ENCODE data around the gene NPHS1.

NPHS1 gene

DNA sequence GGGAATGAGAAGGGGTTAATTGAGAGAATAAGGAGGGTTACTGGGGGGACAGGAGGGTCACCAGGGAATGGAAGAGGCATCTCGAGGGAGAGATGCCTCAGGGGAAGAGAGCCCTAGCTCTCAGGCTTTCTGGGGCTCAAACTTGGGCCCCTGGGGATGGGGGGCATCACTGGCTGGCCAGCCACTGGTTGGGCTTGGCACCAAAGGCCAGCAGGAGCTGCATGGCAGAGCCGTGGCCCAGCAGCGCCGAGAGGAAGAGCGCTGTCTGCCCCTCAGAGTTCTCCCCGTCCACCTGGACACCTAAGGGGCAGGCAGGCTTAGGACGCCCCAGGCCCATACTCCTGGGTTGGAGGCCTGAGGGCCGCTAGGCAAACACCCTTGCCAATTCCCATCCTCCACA is 59.4 kb downstream of the NPHS1 start:
- in situ Hi-C loops (cut with HindIII; ENCODE audit: low sequenced_read_pairs): no loop called here
- TF ChIP-seq CTCF (IDR thresholded peaks at IDR 0.05; ENCODE audit: low read depth, low read length): no peak
- H3K4me3 ChIP-seq (ENCODE audit: low read depth, low read length): no peak overlapping the region
- DNase-seq (ENCODE audit: low read depth, low spot score): no peak

DNA sequence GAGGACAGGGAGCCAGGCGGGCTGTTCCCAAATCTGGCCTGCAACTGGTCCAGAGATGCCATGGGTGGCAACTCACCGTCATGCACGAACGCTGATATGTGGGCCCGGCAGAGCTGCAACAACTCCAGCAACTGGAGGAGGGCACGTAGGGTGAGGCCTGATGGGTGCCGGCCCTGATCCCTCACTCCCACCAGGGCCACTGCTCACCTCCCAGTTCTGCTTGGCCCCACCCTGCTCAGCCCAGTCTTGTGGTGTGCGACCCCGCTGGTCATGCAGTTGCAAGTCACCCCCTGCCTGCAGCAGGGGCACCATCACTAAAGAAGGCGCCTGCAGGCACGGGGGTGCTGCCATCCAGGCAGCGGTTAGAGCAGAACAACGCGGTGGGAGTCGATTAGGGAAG is 60.0 kb downstream of the NPHS1 start:
- TF ChIP-seq CTCF (IDR thresholded peaks at IDR 0.05; ENCODE audit: low read depth, low read length): no peak
- no peak overlapping the region for H3K4me3 ChIP-seq (ENCODE audit: low read depth, low read length)
- DNase-seq (ENCODE audit: low read depth, low spot score): no peak
- in situ Hi-C loops (cut with HindIII; ENCODE audit: low sequenced_read_pairs): no loop called here

DNA sequence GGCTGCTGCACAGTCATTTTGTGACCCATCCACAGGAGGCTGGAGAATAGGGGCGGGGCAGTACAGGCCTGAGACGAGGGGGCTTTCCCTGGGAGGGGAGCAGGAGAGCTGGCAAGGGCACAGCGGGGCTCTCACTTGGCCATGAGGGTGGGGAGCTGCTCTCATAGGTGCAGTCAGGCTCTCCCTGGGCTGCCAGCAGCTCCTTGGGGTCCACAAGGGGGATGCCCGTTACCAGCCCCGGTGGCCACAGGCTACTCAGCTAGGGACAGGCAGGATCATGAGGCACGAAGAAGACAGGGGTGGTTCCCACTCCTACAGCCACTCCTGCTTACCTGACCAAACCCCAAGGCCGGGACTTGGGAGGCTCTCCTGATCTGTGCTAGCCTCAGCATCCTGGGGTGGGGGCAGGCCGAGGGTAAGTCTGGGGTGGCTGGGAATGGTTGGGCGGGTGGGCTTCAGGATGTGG is 60.5 kb downstream of the NPHS1 start:
- TF ChIP-seq CTCF (IDR thresholded peaks at IDR 0.05; ENCODE audit: low read depth, low read length): no peak
- H3K4me3 ChIP-seq (ENCODE audit: low read depth, low read length): no peak overlapping the region
- in situ Hi-C loops (cut with HindIII; ENCODE audit: low sequenced_read_pairs): no loop called here
- DNase-seq (ENCODE audit: low read depth, low spot score): no peak

DNA sequence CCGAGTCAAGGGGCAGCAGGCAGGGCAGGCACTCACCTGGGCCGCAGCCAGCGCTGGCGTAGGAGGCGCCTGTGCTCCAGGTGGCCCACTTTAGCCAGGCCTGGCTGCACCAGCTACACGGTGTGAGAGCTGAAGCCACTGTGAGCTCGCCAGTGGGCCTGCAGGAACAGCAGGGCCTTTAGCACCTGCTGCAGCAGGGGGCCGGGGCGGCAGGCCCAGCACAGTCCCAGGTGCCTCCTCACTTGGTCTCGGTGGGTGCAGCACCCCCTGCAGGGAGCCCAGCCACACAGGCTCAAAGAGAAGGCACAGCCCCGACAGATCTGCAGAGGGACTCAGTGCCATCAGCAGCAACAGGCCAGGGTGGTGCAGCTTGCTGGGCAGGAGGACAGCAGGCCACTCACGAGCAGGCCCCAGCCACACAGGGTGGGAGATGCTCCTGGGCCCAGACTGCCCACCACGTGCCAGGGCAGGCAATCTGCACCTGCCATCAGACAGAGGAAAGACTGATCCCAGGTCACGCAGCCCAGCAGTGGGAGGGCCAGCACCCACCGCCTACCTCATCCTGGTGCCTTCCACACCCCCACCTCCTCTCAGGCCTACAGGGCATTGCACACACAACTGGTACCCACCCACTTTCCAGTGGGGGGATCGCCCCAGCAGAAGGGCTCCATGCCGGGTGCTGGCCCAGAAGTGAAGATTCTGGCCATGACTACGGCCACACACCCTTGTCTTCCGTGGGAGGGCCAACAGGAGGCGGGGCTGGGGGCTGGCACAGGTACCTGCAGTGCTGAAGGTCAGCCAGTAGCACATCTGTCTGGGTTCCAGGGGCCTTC is 61.1 kb downstream of the NPHS1 start:
- DNase-seq (ENCODE audit: low read depth, low spot score): no peak
- no peak overlapping the region for H3K4me3 ChIP-seq (ENCODE audit: low read depth, low read length)
- in situ Hi-C loops (cut with HindIII; ENCODE audit: low sequenced_read_pairs): no loop called here
- TF ChIP-seq CTCF (IDR thresholded peaks at IDR 0.05; ENCODE audit: low read depth, low read length): no peak

DNA sequence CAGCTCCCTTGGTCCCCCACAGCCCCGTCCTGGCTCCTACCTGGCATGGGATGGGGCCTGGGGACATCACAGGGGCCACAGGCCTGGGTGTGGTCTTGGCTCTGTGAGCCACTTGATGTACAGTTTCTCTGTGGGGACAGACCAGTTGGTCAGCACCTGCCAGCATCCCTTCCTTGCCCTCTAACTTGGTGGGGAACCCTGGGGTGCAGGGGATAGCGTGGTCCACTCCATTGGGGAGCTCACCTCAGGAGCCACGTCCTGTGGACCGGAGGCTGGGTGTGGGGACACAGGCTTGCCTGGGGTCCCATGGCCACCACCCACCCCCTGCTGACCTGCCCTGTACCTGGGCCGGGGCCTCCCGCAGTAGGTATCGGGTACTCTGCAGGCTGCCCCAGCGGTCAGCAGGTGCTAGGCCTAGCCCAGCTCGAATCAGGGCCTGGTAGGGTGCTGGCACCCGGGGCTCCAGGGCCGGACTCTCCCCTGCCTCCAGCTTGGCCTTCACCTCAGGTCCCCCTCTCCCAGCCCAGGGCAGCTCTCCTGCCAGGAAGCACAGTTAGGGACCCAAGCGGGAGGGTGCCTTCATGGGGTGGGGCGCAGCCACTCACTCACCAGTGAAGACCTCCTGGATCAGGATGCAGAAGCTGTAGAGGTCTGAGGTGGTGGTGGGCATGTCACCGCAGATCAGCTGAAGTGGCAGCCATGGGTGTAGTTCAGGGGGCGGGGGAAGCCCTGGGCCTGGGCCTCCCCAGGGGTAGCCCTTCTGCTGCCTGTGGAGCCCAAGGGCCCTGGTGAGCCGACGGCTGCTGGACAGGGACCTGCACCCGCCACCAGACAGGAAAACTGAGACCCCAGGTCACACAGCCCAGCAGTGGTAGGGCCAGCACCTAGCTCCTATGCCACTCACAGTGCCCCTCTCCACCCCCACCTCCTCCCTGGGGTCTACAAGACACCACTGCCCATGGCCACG is 62.0 kb downstream of the NPHS1 start:
- no peak for DNase-seq (ENCODE audit: low read depth, low spot score)
- no peak for TF ChIP-seq CTCF (IDR thresholded peaks at IDR 0.05; ENCODE audit: low read depth, low read length)
- no peak overlapping the region for H3K4me3 ChIP-seq (ENCODE audit: low read depth, low read length)
- in situ Hi-C loops (cut with HindIII; ENCODE audit: low sequenced_read_pairs): no loop called here

DNA sequence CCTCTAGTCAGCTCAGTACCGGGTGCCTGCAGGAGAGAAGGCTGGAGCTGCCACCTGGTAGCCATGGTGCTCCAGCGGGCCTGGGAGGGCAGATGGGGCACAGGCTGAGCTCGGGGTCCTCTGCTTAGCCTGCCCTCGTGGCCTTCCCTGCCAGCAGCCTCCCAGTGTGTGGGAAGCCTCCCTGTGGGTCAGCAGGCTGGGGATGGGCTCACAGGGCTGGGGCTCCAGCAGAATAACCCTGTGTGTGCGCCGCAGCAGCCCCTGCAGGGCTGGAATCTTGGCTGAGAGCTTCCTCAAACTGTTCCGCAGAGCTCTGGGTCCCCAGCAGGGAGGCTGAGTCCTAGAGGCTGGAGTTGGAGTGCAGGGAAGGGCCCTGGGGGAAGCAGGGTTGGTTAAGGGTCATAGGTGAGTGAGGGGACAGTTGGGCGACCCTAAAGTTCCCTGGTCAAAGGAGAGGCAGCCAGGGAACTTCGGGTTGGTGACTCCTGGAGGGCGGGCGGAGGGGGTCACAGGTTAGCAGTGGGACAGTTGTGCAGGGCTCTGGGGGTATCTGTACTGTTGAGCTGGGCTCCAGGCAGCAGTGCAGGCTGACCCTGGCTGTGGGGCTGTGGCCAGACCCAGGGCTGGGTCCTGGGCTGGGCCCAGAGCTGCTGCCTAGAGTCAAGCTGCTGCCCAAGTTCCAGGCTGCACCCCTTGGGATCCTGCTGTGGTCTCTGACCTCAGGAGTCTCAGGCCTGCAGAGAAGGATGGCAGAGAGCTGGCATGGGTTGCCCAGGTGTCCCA is 62.9 kb downstream of the NPHS1 start:
- DNase-seq (ENCODE audit: low read depth, low spot score): no peak
- in situ Hi-C loops (cut with HindIII; ENCODE audit: low sequenced_read_pairs): no loop called here
- no peak for TF ChIP-seq CTCF (IDR thresholded peaks at IDR 0.05; ENCODE audit: low read depth, low read length)
- H3K4me3 ChIP-seq (ENCODE audit: low read depth, low read length): no peak overlapping the region
